NCI-H82 (cell line): ENCODE measurements around the gene LSS.
A peak's percentile ranks its signal among the peaks of the same experiment; 100 is the strongest.
"Not testable (repeated sequence)": the region's sequence is repeated elsewhere in the genome, so short reads cannot be mapped to it uniquely, and the experiment has no call there.

Experiments used
- DNase-seq: peaks from one replicate; lab custom pipeline; 2025; lab: John Stamatoyannopoulos, UW

LSS gene

GRCh38 chr21:46185716-46186115 lies 42.9 kb downstream of the LSS start:
- no peak for DNase-seq

DNA sequence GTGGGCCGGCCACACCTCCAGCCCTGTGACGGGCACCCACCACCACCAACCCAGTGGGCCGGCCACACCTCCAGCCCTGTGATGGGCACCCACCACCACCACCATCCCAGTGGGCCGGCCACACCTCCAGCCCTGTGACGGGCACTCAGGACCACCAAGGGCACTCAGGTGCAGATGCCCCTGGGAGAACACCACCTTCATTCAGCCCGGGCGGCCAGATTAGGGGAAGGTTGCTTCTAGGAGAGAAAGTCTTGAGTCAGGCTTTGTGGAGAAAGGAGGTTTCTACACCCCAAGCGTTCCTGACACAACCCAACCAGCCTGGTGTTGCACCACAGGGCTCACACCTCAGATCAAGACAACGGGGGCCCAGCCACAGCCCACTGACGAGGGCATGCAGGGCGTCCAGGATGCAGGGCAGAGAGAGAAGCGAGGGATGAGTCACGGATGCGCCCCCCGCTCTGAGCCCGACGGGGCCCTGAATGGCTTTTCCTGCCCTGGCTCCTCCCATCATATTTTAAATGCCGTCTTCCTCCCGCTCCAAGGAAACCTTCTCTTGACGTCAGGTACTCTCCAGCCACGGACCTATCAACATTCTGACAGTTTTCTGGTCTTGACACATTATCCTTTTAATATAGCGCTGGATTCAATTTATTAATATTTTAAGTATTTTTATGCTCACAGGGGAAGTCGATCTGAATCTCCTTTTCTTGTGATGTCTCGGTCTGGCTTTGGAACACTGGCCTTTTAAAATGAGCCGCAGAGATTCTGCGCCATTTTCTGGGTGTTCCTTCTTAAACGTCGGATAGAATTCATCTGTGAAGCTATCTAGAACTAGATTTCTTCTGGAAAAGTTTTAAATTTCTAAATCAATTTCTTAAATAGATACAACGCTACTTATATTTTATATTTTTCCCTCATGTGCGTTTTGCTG lies 43.7 kb downstream of the LSS start:
- DNase-seq, result peak; percentile 91

- DNase-seq, result peak; percentile 92
These were observed 44.5 kb downstream of the LSS start, which contains the start of gene SPATC1L for GRCh38 chr21:46183910-46184624. Gene SPATC1L (minus strand): TSS chr21:46184459. CDS start chr21:46182816, 1,643 bp downstream.

DNA sequence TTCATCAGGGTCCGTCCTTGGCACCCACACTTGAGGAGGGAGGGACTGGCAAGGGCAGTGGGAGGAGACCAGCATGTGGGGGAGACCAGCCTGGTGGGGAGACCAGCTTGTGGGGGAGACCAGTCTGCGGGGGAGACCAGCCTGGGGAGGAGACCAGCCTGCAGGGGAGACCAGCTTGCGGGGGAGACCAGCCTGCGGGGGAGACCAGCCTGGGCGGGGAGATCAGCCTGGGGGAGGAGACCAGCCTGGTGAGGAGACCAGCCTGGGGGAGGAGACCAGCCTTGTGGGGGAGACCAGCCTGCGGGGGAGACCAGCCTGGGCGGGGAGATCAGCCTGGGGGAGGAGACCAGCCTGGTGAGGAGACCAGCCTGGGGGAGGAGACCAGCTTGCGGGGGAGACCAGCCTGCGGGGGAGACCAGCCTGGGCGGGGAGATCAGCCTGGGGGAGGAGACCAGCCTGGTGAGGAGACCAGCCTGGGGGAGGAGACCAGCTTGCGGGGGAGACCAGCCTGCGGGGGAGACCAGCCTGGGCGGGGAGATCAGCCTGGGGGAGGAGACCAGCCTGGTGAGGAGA lies 45.2 kb downstream of the LSS start:
- not testable (repeated sequence) for DNase-seq

DNA sequence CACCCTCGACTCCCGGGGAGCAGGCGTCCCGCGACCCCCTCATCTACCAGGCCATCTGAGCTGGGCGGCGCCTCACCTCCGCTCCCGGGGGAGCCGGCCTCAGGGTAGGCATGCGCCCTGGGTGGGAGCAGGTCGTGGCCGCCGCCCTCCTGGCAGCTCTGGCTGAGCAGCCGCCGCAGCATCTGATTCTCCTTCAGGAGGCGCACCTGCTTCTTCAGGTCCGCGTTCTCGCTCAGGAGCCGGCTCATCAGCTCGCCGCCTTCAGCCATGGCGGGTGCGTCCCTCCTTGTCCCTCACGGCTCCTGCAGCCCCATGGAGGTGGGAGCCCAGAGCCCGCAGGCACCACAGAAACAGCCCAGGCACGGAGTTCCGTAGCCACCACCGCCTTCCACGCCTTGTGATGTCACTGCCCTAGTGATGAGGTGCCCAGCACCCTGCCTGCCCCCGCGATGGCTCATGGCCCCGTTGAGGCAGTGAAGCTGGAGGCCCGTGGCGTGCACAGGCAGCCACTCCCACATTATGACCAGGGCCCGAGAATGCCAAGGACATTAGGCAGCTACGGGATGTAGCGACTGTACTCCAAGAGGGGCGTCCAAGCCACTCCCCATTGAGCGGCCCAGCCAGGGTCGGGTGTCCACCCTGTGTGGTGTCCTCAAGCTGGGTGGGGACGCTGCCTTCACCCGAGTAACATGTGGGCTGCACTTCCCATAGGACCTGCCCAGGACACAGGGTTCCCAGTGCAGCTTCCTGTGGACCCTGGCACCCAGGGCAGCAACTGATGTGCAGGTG lies 45.8 kb downstream of the LSS start:
- DNase-seq, result no peak

- DNase-seq, result no peak
These were observed 46.5 kb downstream of the LSS start for GRCh38 chr21:46181953-46182547.

DNA sequence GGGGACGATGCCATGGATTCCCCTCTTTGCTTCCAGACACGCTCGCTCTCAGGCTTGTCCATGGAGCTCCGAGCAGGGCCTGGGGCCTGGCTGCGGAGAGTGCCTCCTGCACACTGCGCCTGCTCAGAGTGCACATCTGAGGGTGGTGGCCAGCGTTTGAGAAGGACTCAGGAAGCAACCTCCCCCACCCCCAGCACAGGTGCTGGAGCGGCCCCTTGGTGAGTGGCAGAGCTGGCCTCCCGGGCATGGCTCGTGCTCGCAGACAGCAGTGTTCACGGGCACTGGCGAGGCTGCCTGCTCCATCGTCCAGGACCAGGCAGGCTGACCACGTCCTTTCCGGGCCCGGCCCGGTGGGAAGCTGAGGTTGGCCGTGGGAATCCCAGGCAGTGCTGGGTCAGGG lies 47.1 kb downstream of the LSS start:
- DNase-seq, result no peak

- DNase-seq, result no peak
These were observed 47.7 kb downstream of the LSS start for GRCh38 chr21:46180778-46181391.

GRCh38 chr21:46180079-46180722 lies 48.4 kb downstream of the LSS start:
- DNase-seq, result no peak

DNA sequence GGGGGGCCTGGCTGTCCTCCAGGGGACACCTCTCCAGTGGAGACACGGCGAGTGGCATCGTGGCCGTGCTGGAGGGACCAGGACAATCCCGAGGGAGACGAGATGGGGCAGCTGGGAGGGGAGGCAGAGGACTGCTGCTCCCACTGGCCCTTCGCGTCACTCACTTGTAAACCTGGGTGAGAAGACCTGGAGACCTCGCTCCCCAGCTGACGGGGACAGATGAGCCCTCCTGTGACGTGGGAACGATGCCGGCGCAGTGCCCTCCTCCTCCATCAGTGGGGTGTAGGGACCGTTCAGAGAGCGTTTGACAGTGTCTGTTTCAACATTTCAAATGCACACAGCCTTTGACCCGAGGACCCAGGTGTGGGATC lies 48.9 kb downstream of the LSS start:
- DNase-seq, result no peak

- DNase-seq, result no peak
These were observed 49.6 kb downstream of the LSS start for GRCh38 chr21:46178961-46179360.

DNA sequence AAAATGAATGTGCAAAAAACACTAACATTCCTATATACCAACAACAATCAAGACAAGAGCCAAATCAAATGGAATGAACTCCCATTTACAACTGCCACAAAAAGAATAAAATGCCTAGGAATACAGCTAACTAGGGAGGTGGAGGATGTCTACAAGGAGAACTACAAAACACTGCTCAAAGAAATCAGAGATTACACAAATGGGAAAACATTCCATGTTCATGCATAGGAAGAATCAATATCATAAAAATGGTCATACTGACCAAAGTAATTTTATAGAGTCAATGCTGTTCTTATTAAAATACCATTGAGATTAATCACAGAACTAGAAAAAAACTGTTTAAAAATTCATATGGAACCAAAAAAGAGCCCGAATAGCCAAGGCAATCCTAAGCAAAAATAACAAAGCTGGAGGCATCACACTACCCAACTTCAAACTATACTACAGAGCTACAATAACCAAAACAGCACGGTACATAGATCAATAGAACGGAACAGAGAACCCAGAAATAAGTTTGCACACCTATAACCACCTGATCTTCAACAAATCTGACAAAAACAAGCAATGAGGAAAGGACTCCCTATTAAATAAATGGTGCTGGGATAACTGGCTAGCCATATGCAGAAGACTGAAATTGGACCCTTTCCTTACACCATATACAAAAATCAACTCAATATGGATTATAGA lies 52.0 kb downstream of the LSS start:
- DNase-seq, result not testable (repeated sequence)

- DNase-seq, result no peak
These were observed 55.0 kb downstream of the LSS start for GRCh38 chr21:46173573-46173972.

DNA sequence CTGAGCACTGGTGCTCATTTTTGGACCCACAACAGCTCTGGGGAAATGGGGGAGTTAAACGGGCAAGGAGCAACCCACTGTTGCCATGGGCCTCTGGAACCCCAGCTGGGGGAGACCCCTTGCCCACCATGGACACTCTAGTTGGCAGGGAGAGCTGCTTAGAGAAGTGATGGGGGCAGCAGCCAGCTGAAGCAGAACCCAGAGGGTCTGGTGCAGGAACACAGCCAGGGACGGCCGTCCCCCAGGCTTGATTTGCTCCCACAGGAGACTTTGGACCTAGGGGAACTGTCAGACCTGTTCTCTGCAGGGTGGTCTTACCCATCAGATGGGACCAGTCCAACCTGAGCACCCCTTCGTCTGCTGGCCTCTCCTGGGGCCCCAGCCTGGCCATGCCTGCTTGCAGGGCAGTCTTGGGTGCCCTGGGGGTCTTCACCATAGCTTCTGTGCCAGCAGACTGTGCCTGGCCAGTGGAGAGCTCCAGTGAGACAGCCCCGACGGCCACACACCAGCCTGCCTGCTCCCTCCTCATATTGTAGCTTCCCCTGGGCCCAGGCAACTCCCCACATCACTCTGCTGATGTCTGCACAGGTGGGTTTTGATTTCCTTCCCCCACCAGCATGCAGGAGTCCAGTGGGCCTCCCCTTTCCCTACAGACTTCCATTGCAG lies 55.6 kb downstream of the LSS start:
- no peak for DNase-seq

DNA sequence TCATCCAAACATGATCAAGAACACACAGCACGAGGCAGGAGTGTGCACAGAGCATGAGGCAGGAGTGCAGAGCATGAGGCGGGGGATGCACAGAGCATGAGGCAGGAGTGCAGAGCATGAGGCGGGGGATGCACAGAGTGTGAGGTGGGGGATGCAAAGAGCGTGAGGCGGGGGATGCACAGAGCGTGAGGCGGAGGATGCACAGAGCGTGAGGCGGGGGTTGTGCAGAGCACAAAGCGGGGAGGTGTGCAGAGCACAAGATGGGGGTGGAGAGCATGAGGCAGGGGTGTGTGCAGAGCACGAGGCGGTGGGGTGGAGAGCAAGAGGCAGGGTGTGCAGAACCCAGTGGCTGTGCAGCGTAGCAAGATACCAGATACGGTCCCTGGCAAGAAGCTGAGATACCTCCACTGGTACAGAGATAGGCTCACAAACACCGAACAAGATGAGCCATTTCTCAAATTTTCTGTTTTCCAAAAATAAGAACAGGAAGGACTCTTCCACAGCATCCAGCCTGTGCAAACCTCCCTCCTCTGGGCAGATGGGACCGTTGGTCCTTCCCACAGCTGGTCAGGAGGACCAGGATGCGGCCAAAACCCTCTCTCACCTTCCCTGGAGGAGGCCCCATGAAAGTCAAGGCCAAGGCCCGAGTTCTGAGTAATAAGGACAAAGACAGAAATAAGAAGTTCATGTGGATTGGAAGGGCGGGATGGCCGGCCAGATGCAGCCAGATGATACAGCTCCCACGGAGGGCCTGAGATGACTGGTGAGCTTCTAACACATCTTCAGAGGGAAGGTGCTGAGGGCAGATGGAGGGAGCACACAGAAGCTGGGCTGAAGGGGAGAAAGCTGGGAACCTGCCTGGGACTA lies 56.3 kb downstream of the LSS start:
- DNase-seq, result no peak

DNA sequence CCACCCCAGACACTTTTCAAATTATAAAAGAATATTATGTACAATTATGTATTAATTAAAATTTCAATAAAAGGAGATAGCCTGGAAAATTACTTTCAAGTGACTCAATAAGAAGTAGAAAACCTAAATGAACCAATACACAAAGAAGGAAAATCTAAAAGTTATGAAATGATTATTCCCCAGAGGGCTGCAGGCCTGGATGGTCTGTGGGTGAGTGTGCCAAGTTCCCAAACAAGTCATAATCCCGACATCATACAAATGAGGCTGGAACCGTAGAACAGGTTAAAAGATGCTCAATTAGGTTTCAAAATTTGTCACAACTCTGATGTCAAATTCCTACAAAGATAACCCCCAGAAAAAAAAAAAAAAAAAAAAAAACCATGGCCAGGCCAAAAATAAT lies 57.0 kb downstream of the LSS start:
- DNase-seq, result no peak

DNA sequence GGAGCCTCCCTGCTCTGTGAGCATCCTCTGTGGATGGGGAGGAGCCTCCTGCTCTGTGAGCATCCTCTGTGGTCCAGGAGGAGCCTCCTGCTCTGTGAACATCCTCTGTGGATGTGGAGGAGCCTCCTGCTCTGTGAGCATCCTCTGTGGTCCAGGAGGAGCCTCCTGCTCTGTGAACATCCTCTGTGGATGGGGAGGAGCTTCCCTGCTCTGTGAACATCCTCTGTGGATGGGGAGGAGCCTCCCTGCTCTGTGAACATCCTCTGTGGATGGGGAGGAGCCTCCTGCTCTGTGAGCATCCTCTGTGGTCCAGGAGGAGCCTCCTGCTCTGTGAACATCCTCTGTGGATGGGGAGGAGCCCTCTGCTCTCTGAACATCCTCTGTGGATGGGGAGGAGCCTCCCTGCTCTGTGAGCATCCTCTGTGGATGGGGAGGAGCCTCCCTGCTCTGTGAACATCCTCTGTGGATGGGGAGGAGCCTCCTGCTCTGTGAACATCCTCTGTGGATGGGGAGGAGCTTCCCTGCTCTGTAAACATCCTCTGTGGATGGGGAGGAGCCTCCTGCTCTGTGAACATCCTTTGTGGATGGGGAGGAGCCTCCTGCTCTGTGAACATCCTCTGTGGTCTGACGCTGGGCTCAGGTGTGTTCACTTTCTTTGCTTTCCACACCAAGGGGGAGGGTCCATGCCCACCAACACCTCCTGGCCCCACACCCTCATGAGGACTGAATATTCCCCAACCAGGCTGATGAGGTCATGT lies 58.0 kb downstream of the LSS start:
- DNase-seq, result not testable (repeated sequence)
